Neural progenitor cell (in vitro differentiated cells): ENCODE results near the gene RBM39.
"Not testable (repeated sequence)": the region's sequence is repeated elsewhere in the genome, so short reads cannot be mapped to it uniquely, and the experiment has no call there.

Source experiments
- CTCF ChIP-seq: fragments of 200-600 bp; sonication (generic); IDR thresholded peaks from 2 replicates; pipeline ENCODE4 v1.5.1; 2017; ENCODE audit warnings: antibody characterized with exemption, mild to moderate bottlenecking
- EZH2phosphoT487 ChIP-seq: fragments of 200-600 bp; sonication (generic); IDR thresholded peaks from 2 replicates; pipeline ENCODE4 v1.6.1; 2017; ENCODE audit warnings: antibody characterized with exemption

- not testable (repeated sequence) for TF ChIP-seq CTCF, EZH2phosphoT487
Measured at GRCh38 chr20:35713120-35713519, 28.9 kb downstream of the RBM39 start.
